Panc1 (cell line): ENCODE results near the gene ZNF521. TPM values are rescaled to one million over a fixed set of nuclear protein-coding genes. Genes with fewer than 3 reads are reported as not detected.

Source experiments
- ATAC-seq: fragments of 200-7000 bp; cut with Tn5 transposase; 2 replicates; pipeline ENCODE4 v1.9.1; 2020; ENCODE audit warnings: mild to moderate bottlenecking, moderate library complexity
- BruUV-seq: library from RNA; stranded (reverse); fragments of 400-500 nt; replicated peaks from 2 replicates; lab custom pipeline; 2021; lab: Mats Ljungman, UMichigan
- CTCF ChIA-PET: fragments of 300-600 bp; sonication (Branson Sonifier 250); formaldehyde crosslinking; loops from one replicate; lab custom pipeline; 2022; ENCODE audit warnings: antibody characterized with exemption; lab: Charles Lee
- POLR2A ChIA-PET: fragments of 300-600 bp; sonication (Branson Sonifier 250); formaldehyde crosslinking; loops from one replicate; lab custom pipeline; 2022; ENCODE audit warnings: antibody characterized with exemption; lab: Charles Lee
- DNase-seq: peaks from one replicate; pipeline ENCODE4 v3.0.0-alpha.2; 2010; ENCODE audit warnings: low read depth, low spot score
- H3K27ac ChIP-seq: 2 replicates; pipeline ENCODE4 v1.5.1; 2011; ENCODE audit warnings: mild to moderate bottlenecking, low read length, inconsistent platforms
- H3K27me3 ChIP-seq: fragments of 200-500 bp; sonication (Bioruptor generic); 2 replicates; pipeline ENCODE4 v1.6.0; 2014; ENCODE audit warnings: low read length, inconsistent platforms; ENCODE audit not compliant: control insufficient read depth, insufficient read depth
- H3K36me3 ChIP-seq: fragments of 200-500 bp; sonication (Bioruptor generic); 2 replicates; pipeline ENCODE4 v1.5.1; 2014; ENCODE audit warnings: inconsistent platforms, mild to moderate bottlenecking, low read length, moderate library complexity; ENCODE audit not compliant: control insufficient read depth, insufficient read depth
- H3K4me1 ChIP-seq: 2 replicates; pipeline ENCODE4 v1.5.1; 2011; ENCODE audit warnings: inconsistent platforms, mild to moderate bottlenecking, low read length, moderate library complexity; ENCODE audit not compliant: control insufficient read depth, insufficient read depth
- H3K4me3 ChIP-seq, 2 experiments: 2 replicates each; pipeline ENCODE4 v1.5.1; 2011 to 2012; ENCODE audit warnings: low read depth in 2 of 2, low read length in 2 of 2, mild to moderate bottlenecking in 2 of 2, inconsistent platforms in 1 of 2, moderate library complexity in 1 of 2
- H3K9me3 ChIP-seq: fragments of 200-500 bp; sonication (Bioruptor generic); 2 replicates; pipeline ENCODE4 v1.5.1; 2014; ENCODE audit warnings: low read depth, mild to moderate bottlenecking, inconsistent platforms, low read length, moderate library complexity; ENCODE audit not compliant: control insufficient read depth, insufficient read depth
- POLR2AphosphoS5 ChIP-seq: IDR thresholded peaks from 2 replicates; pipeline ENCODE4 v1.6.1; 2012; ENCODE audit warnings: mild to moderate bottlenecking, low read depth, low read length, moderate library complexity
- SIN3A ChIP-seq: IDR thresholded peaks from 2 replicates; pipeline ENCODE4 v1.6.1; 2012; ENCODE audit warnings: low read depth, mild to moderate bottlenecking, low read length, moderate library complexity, borderline replicate concordance; ENCODE audit not compliant: insufficient read depth
- TCF7L2 ChIP-seq: IDR thresholded peaks from 2 replicates; pipeline ENCODE4 v1.6.1; 2011; ENCODE audit warnings: mild to moderate bottlenecking, low read depth, low read length, inconsistent platforms
- in situ Hi-C: cut with HindIII; loops from 2 replicates; pipeline ENCODE4 v1.10.0; 2016; ENCODE audit warnings: low sequenced_read_pairs, low pct_unique_long_range_greater_than_20kb
- intact Hi-C: fragments of 100-400 bp; cut with micrococcal nuclease; formaldehyde crosslinking; loops from one replicate; pipeline ENCODE4 v1.10.0; 2022; ENCODE audit not compliant: unreplicated experiment
- total RNA-seq: library from RNA; stranded (reverse); gene quantifications from one replicate; pipeline ENCODE4 v1.2.1, GENCODE V29; 2021; ENCODE audit not compliant: unreplicated experiment
- TF ChIP-seq, protein P1 (sequence below): fragments of 450-650 bp; IDR thresholded peaks from 2 replicates; pipeline ENCODE4 v1.5.1; 2017; ENCODE audit warnings: mild to moderate bottlenecking
- TF ChIP-seq, protein P2 (sequence below), 2 experiments: IDR thresholded peaks; 2 replicates each; pipeline ENCODE4 v1.6.1; 2011 to 2012; ENCODE audit warnings: low read depth in 2 of 2, control low read depth in 1 of 2, low read length in 1 of 2, mild to moderate bottlenecking in 1 of 2, moderate library complexity in 1 of 2; ENCODE audit not compliant: insufficient read depth in 1 of 2

Gene ZNF521
- total RNA-seq, 1 experiment from 2014 or later = 0.15 TPM

DNA sequence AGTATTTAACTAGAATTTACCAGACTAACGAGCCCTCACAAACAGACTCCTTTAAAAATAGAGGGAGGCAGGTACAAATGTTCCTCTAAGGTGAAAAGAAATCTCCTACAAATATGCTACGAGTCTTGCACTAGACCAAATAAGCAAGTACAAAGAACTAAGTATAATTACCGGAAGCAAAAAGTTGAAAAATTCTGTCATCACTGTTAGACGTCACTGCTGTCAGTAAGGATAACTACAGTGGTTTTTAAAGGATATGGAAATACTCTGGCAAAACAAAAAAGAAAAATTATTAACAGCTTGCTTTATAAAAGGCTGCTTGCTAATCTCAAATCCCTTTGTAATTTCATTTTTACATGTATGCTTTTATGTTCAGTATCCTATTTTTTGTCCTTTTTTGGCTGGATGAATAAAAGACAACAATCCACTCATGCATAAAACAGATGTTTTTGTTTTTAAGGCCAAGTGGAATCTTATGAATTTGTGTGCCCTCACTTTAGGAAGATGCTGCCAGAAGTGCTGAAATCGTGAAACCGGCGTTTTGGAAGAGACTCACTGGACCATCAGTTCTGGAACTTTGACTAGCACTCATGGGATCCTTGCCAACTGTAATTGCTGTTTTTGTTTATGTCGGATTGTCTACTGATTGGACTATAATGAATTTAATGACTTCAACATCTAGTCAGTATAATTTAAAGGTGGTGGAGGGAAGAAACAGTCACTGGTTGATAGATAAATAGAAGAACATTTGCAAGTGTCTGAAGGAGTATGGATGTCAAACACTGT lies 6.7 kb downstream of the ZNF521 start:
- no peaks in the 10 kb centered on the region for H3K36me3 ChIP-seq
- no peak overlapping the region for H3K4me3 ChIP-seq
- intact Hi-C loops = no loop called here
- H3K4me1 ChIP-seq = no peaks in the 10 kb centered on the region
- no TSS peak for BruUV-seq
- ATAC-seq (no peak), DNase-seq (no peak)
- H3K27me3 ChIP-seq = peaks cover 4% of the 10 kb centered on the region
- H3K27ac ChIP-seq = no peak overlapping the region
- TF ChIP-seq TCF7L2 (no peak), POLR2AphosphoS5 (no peak), SIN3A (no peak)
- TF ChIP-seq, protein P1, sequence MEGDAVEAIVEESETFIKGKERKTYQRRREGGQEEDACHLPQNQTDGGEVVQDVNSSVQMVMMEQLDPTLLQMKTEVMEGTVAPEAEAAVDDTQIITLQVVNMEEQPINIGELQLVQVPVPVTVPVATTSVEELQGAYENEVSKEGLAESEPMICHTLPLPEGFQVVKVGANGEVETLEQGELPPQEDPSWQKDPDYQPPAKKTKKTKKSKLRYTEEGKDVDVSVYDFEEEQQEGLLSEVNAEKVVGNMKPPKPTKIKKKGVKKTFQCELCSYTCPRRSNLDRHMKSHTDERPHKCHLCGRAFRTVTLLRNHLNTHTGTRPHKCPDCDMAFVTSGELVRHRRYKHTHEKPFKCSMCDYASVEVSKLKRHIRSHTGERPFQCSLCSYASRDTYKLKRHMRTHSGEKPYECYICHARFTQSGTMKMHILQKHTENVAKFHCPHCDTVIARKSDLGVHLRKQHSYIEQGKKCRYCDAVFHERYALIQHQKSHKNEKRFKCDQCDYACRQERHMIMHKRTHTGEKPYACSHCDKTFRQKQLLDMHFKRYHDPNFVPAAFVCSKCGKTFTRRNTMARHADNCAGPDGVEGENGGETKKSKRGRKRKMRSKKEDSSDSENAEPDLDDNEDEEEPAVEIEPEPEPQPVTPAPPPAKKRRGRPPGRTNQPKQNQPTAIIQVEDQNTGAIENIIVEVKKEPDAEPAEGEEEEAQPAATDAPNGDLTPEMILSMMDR = no peak
- TF ChIP-seq, protein P2, sequence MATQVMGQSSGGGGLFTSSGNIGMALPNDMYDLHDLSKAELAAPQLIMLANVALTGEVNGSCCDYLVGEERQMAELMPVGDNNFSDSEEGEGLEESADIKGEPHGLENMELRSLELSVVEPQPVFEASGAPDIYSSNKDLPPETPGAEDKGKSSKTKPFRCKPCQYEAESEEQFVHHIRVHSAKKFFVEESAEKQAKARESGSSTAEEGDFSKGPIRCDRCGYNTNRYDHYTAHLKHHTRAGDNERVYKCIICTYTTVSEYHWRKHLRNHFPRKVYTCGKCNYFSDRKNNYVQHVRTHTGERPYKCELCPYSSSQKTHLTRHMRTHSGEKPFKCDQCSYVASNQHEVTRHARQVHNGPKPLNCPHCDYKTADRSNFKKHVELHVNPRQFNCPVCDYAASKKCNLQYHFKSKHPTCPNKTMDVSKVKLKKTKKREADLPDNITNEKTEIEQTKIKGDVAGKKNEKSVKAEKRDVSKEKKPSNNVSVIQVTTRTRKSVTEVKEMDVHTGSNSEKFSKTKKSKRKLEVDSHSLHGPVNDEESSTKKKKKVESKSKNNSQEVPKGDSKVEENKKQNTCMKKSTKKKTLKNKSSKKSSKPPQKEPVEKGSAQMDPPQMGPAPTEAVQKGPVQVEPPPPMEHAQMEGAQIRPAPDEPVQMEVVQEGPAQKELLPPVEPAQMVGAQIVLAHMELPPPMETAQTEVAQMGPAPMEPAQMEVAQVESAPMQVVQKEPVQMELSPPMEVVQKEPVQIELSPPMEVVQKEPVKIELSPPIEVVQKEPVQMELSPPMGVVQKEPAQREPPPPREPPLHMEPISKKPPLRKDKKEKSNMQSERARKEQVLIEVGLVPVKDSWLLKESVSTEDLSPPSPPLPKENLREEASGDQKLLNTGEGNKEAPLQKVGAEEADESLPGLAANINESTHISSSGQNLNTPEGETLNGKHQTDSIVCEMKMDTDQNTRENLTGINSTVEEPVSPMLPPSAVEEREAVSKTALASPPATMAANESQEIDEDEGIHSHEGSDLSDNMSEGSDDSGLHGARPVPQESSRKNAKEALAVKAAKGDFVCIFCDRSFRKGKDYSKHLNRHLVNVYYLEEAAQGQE (IDR thresholded peaks at IDR 0.05; ENCODE audit: insufficient read depth in 1 of 2, low read depth in 2 of 2, low read length in 1 of 2) = no peak
- CTCF ChIA-PET = no interaction called here
- H3K9me3 ChIP-seq = no peaks in the 10 kb centered on the region
- in situ Hi-C loops = no loop called here
- POLR2A ChIA-PET = no interaction called here

DNA sequence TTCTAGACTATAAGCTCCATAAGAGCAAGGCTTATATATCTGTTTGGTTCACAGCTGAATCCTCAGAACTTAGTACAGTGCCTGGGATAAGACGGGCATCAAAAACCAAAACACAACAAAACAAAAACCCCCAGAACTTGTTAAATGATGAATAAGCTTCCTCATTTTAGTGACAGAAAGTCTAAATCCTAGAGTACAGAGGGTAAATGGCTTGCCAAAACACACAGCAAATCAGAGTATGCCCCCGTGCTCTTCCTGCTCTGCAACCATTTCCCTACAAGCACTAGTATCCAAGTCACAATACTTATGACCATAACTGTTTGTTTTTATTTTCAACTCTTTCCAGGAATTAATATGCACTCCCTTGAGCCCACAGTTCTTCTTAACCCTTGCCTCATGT lies 10.1 kb downstream of the ZNF521 start:
- ATAC-seq = no peak
- H3K9me3 ChIP-seq = no peaks in the 10 kb centered on the region
- POLR2A ChIA-PET = no interaction called here
- CTCF ChIA-PET = no interaction called here
- no peak overlapping the region for H3K27ac ChIP-seq
- H3K4me3 ChIP-seq = no peak overlapping the region
- in situ Hi-C loops (no loop called here), intact Hi-C loops (no loop called here)
- no peaks in the 10 kb centered on the region for H3K36me3 ChIP-seq
- TF ChIP-seq, protein P1 = no peak
- BruUV-seq = no TSS peak
- peaks cover 4% of the 10 kb centered on the region for H3K27me3 ChIP-seq
- H3K4me1 ChIP-seq = no peaks in the 10 kb centered on the region
- no peak for DNase-seq
